Keratinocyte (primary cell): ENCODE results near the gene DHX38. TPM values are rescaled to one million over a fixed set of nuclear protein-coding genes. Genes with fewer than 3 reads are reported as not detected.
A peak's percentile ranks its signal among the peaks of the same experiment; 100 is the strongest.

Experiments used
- DNase-seq: peaks from one replicate; pipeline ENCODE4 v3.0.0-alpha.2; 2011; ENCODE audit warnings: low read depth, missing footprints, low spot score
- FAIRE-seq: peaks from 2 replicates; lab custom pipeline; 2011; peaks lifted over from hg19 to GRCh38; lab: Jason Lieb, UNC
- H2AFZ ChIP-seq: 2 replicates; pipeline ENCODE4 v1.6.0; 2012; ENCODE audit warnings: low read length, control low read depth, inconsistent platforms; ENCODE audit not compliant: control insufficient read depth
- H3K27ac ChIP-seq: 2 replicates; pipeline ENCODE4 v1.5.1; 2011; ENCODE audit warnings: low read length; ENCODE audit not compliant: control insufficient read depth, insufficient read depth
- H3K27me3 ChIP-seq: 3 replicates; pipeline ENCODE4 v1.6.0; 2011; ENCODE audit warnings: low read length; ENCODE audit not compliant: control insufficient read depth, insufficient read depth; ENCODE audit errors: extremely low read depth
- H3K36me3 ChIP-seq, 2 experiments: 2 replicates in 1 of 2; 3 replicates in 1 of 2; pipeline ENCODE4 v1.5.1; 2011; ENCODE audit warnings: low read length in 2 of 2, mild to moderate bottlenecking in 1 of 2; ENCODE audit not compliant: control insufficient read depth in 2 of 2, insufficient read depth in 2 of 2; ENCODE audit errors: extremely low read depth in 1 of 2
- H3K4me1 ChIP-seq: 3 replicates; pipeline ENCODE4 v1.5.1; 2011; ENCODE audit warnings: low read length; ENCODE audit not compliant: control insufficient read depth, insufficient read depth; ENCODE audit errors: extremely low read depth
- H3K4me2 ChIP-seq: 3 replicates; pipeline ENCODE4 v1.6.0; 2011; ENCODE audit warnings: low read depth, low read length; ENCODE audit not compliant: control insufficient read depth, insufficient read depth; ENCODE audit errors: extremely low read depth
- H3K4me3 ChIP-seq, 3 experiments: fragments of 200-600 bp in 1 of 3; sonication (generic) in 1 of 3; 2 replicates in 2 of 3; 3 replicates in 1 of 3; pipeline ENCODE4 v1.5.1; 2011 to 2016; ENCODE audit warnings: low read length in 3 of 3, mild to moderate bottlenecking in 3 of 3, control low read depth in 2 of 3, inconsistent platforms in 1 of 3, low read depth in 1 of 3, mixed read lengths in 1 of 3, mixed run types in 1 of 3, moderate library complexity in 1 of 3; ENCODE audit not compliant: control insufficient read depth in 2 of 3, insufficient read depth in 2 of 3; ENCODE audit errors: extremely low read depth in 1 of 3
- H3K79me2 ChIP-seq: 2 replicates; pipeline ENCODE4 v1.6.0; 2012; ENCODE audit warnings: low read length; ENCODE audit not compliant: control insufficient read depth, insufficient read depth
- H3K9ac ChIP-seq: 3 replicates; pipeline ENCODE4 v1.6.0; 2011; ENCODE audit warnings: low read length; ENCODE audit not compliant: control insufficient read depth, insufficient read depth; ENCODE audit errors: extremely low read depth
- H3K9me1 ChIP-seq: 3 replicates; pipeline ENCODE4 v1.6.0; 2011; ENCODE audit warnings: low read length; ENCODE audit not compliant: control insufficient read depth, insufficient read depth; ENCODE audit errors: extremely low read depth
- H3K9me3 ChIP-seq: 2 replicates; pipeline ENCODE4 v1.5.1; 2012; ENCODE audit warnings: low read depth, low read length; ENCODE audit not compliant: control insufficient read depth
- H4K20me1 ChIP-seq: 3 replicates; pipeline ENCODE4 v1.6.0; 2011; ENCODE audit warnings: low read length; ENCODE audit not compliant: control insufficient read depth, insufficient read depth; ENCODE audit errors: extremely low read depth
- EZH2 ChIP-seq: IDR thresholded peaks from one replicate; pipeline ENCODE4 v1.6.1; 2012; ENCODE audit warnings: inconsistent platforms, mild to moderate bottlenecking, low read length, moderate library complexity
- dilution Hi-C: fragments of 300-500 bp; cut with MboI; formaldehyde crosslinking; loops from one replicate; pipeline ENCODE4 v1.7.0; 2020; ENCODE audit warnings: low sequenced_read_pairs; ENCODE audit not compliant: extremely low pct_ligation_motif_present
- polyA minus RNA-seq, 3 experiments: library from RNA; depleted of rRNA, polyadenylated mRNA; stranded (reverse); fragments of >200 nt; gene quantifications; 1 replicate in 1 of 3; 2 replicates in 1 of 3; 3 replicates in 1 of 3; pipeline ENCODE4 v1.2.3, GENCODE V29; 2011
- polyA plus RNA-seq, 5 experiments: library from polyadenylated mRNA; depleted of rRNA in 3 of 5; stranded (reverse) in 3 of 5; stranded (forward) in 1 of 5; unstranded in 1 of 5; fragments of >200 nt; gene quantifications; 1 replicate in 1 of 5; 2 replicates in 3 of 5; 3 replicates in 1 of 5; pipeline versions ENCODE4 v1.2.1 to v1.2.3, GENCODE V29; 2011 to 2012; ENCODE audit warnings: missing spikeins in 2 of 5, low read depth in 1 of 5, low replicate concordance in 1 of 5
- TF ChIP-seq, protein P1 (sequence below), 3 experiments: IDR thresholded peaks in 1 of 3; conservative IDR thresholded peaks in 1 of 3; optimal IDR thresholded peaks in 1 of 3; 2 replicates in 2 of 3; 3 replicates in 1 of 3; pipeline versions ENCODE3 to v1.5.1; 2011; ENCODE audit warnings: low read length in 3 of 3, mild to moderate bottlenecking in 3 of 3, moderate library complexity in 2 of 3, control low read depth in 1 of 3, inconsistent platforms in 1 of 3; ENCODE audit not compliant: insufficient read depth in 2 of 3; ENCODE audit errors: extremely low read depth in 1 of 3

Gene DHX38
- polyA plus RNA-seq, result 23.9 to 34.4 TPM (median 25.9 TPM) in 3 replicates
- polyA plus RNA-seq (2011; ENCODE audit: low read depth), result 36.0 TPM
- 16.7 and 25.8 TPM in 2 replicates for polyA plus RNA-seq (2011; cell fraction: cytosol; rRNA removed)
- 77.9 and 80.7 TPM in 2 replicates for polyA plus RNA-seq (2011; cell fraction: nucleus; rRNA removed)
- polyA plus RNA-seq (2012; ENCODE audit: low replicate concordance), result 30.2 and 46.8 TPM in 2 replicates
- polyA minus RNA-seq, result 52.9 to 73.8 TPM (median 57.1 TPM) in 3 replicates
- 39.9 TPM for polyA minus RNA-seq (2011; cell fraction: cytosol; rRNA and poly(A)+ RNA removed)
- 31.0 and 44.0 TPM in 2 replicates for polyA minus RNA-seq (2011; cell fraction: nucleus; rRNA and poly(A)+ RNA removed)

DNA sequence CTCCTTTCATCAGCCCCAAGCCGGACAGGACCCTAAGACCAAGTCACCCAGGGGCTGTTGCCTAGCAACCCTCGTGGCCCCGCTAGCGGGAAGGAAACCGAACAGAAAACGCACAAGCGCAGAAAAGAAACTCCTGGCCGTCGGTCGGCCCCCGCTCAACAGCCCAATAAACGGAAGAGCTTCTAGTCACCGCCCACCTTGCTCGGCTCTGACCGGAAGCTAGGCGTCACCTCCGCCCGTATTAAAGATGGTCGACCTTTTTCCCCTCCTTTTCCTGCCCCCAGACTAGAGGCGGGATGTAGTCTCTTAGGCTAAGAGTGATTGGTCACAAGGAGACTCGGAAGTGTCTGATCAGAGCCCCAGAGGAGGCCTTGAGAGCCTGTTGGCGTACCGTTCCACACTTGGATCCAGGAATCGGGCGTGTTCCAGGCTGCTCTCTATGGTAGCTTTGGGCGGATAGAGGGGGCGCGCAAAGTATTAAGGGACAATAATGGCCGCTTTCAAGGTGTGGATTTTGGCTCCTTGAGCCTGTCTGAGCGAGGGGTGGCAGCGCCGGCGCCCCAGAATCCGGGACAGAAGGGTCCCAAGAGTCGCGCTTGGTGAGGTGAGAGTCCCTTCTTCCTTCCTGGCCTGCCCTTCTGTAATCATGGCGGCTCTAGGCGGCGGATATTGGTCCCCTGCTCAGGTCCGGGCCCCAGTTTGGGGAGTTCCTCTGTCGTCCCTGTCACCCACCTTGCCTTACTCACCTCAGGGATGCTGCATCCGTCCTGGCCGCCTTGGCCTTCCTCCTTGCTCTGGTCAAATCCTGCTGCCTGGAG lies at the start of gene DHX38, which contains the start of gene TXNL4B:
TSS of gene DHX38 (plus strand) at position 400 of the 818 bp plus-strand sequence. CDS start 2,311 bp downstream, outside the sequence.
TSS of gene TXNL4B (minus strand) at position 173 of the 818 bp plus-strand sequence. CDS start 2,871 bp downstream, outside the sequence.
- Histone ChIP-seq H2AFZ (peak within 1 kb of the TSS; percentile 96), H3K36me3 (peaks cover 20 to 35% of the 10 kb centered on the region in 2 experiments), H3K27ac (peak within 1 kb of the TSS; percentile 88), H3K4me1 (peaks cover 21% of the 10 kb centered on the region), H3K9me3 (no peaks in the 10 kb centered on the region), H3K9ac (peak within 1 kb of the TSS; percentile 92), H3K4me2 (peak within 1 kb of the TSS; percentile 89), H3K79me2 (peaks cover 63% of the 10 kb centered on the region), H3K4me3 (peak within 1 kb of the TSS; percentile 83 to 99 (median 92)), H3K27me3 (no peaks in the 10 kb centered on the region), H4K20me1 (peaks cover 5% of the 10 kb centered on the region), H3K9me1 (no peaks in the 10 kb centered on the region)
- TF ChIP-seq EZH2, result no peak
- TF ChIP-seq, protein P1, sequence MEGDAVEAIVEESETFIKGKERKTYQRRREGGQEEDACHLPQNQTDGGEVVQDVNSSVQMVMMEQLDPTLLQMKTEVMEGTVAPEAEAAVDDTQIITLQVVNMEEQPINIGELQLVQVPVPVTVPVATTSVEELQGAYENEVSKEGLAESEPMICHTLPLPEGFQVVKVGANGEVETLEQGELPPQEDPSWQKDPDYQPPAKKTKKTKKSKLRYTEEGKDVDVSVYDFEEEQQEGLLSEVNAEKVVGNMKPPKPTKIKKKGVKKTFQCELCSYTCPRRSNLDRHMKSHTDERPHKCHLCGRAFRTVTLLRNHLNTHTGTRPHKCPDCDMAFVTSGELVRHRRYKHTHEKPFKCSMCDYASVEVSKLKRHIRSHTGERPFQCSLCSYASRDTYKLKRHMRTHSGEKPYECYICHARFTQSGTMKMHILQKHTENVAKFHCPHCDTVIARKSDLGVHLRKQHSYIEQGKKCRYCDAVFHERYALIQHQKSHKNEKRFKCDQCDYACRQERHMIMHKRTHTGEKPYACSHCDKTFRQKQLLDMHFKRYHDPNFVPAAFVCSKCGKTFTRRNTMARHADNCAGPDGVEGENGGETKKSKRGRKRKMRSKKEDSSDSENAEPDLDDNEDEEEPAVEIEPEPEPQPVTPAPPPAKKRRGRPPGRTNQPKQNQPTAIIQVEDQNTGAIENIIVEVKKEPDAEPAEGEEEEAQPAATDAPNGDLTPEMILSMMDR (optimal IDR thresholded peaks at IDR 0.05 in 1 of 3, IDR thresholded peaks at IDR 0.05 in 1 of 3, conservative IDR thresholded peaks at IDR 0.05 in 1 of 3; ENCODE audit: extremely low read depth in 1 of 3, insufficient read depth in 2 of 3, low read length in 3 of 3), result no peak
- FAIRE-seq, result peak; percentile 74
- dilution Hi-C loops, result no loop called here
- DNase-seq, result peak; percentile 88

DNA sequence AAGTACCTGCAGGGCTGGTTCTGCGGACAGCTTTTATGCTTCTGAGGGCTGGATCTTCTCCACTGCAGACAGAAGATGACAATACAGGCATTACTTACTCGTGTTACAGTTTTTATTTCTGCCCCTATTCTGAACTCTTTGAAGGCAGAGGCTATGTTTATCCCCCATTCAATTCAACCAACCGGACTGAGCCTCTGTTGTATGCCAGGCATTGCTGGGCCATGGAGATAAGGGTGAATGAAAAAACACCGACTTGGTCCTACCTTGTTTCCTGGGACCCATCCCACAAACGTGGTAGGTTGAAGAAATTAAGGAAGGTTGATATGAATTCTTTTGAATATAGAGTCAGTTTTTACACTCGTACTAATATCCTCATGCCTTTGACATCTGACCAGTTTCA lies 49.4 kb upstream of the DHX38 start:
- no peak for DNase-seq
- Histone ChIP-seq H2AFZ (no peak overlapping the region), H3K4me2 (no peak overlapping the region), H3K79me2 (no peaks in the 10 kb centered on the region), H3K9me3 (no peaks in the 10 kb centered on the region), H3K36me3 (no peaks in the 10 kb centered on the region), H3K9me1 (no peaks in the 10 kb centered on the region), H3K27ac (no peak overlapping the region), H3K4me1 (no peaks in the 10 kb centered on the region), H4K20me1 (no peaks in the 10 kb centered on the region), H3K9ac (no peak overlapping the region), H3K27me3 (no peaks in the 10 kb centered on the region), H3K4me3 (no peak overlapping the region)
- no peak for FAIRE-seq
- dilution Hi-C loops, result no loop called here
- no peak for TF ChIP-seq EZH2
- TF ChIP-seq, protein P1 (optimal IDR thresholded peaks at IDR 0.05 in 1 of 3, IDR thresholded peaks at IDR 0.05 in 1 of 3, conservative IDR thresholded peaks at IDR 0.05 in 1 of 3; ENCODE audit: extremely low read depth in 1 of 3, insufficient read depth in 2 of 3, low read length in 3 of 3), result no peak
